Activated naive CD8-positive, alpha-beta T cell (primary cell): ENCODE results near the gene LIMS2.

ENCODE experiments used
- H3K27ac Mint-ChIP-seq: one replicate; pipeline ENCODE4 v1.8.0; 2021; ENCODE audit warnings: mixed read lengths
- H3K27me3 Mint-ChIP-seq: one replicate; pipeline ENCODE4 v1.8.0; 2021; ENCODE audit warnings: mixed read lengths
- H3K36me3 Mint-ChIP-seq: one replicate; pipeline ENCODE4 v1.8.0; 2021; ENCODE audit warnings: mixed read lengths
- H3K4me1 Mint-ChIP-seq: one replicate; pipeline ENCODE4 v1.8.0; 2021; ENCODE audit warnings: low read depth, mixed read lengths
- H3K4me3 Mint-ChIP-seq: one replicate; pipeline ENCODE4 v1.8.0; 2021; ENCODE audit warnings: mild to moderate bottlenecking, mixed read lengths
- H3K9me3 Mint-ChIP-seq: one replicate; pipeline ENCODE4 v1.8.0; 2021; ENCODE audit warnings: low read depth, mixed read lengths

The LIMS2 gene

DNA sequence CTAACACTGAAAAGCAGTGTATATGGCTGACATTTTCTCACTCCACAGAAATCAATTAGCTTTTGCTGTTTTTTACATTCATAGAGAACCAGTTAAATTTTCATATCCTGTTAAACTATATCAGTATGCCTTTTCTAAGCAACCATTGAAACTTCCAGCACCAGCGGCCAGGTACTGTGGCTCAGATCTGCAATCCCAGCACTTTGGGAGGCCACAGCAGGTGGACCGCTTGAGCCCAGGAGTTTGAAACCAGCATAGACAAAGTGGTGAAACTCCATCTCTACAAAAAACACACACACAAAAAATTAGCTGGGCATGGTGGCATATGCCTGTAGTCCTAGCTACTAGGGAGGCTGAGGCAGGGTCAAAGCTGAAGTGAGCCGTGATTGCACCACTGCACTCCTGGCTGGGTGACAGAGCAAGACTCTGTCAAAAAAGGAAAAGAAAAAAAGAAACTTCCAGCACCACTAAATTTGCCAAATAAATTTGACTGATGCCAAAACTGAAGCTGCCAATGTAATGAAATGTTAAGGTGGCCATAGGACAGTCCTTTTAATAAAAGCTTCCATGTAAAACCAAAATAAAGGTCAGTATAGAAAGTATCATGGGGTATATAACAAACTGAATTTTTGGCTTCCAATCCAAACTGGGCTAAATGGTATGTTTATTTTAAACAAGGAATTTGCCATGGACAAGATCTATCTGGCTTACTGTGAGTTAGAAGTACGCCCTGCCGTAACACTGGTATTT, 29.5 kb upstream of the LIMS2 start:
- Mint-ChIP-seq H3K9me3 (no peaks in the 10 kb centered on the region), H3K27ac (peak overlapping the region; percentile 46), H3K36me3 (peaks cover 17% of the 10 kb centered on the region), H3K27me3 (no peaks in the 10 kb centered on the region), H3K4me3 (peak overlapping the region; percentile 66), H3K4me1 (peaks cover 44% of the 10 kb centered on the region)

DNA sequence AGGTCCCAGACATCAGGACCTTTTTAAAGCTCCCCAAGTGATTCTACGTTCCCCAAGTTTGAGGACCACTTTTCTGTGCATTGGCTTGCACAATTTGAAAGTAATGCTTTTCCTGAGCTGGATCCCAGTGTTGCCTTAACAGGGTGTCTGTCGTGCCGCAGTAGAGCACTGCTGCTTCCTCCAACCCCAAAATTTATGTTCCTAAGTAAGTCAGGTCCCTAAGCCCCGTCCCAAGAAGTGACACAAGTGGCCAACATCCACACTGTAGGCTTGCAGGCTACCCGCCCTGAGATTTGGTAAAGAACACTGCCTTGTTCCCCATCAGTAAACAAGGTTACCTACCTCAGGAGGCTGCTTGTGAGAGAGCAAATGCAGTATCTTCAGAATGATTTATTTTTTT, 28.0 kb upstream of the LIMS2 start:
- H3K36me3 Mint-ChIP-seq, result peaks cover 14% of the 10 kb centered on the region
- H3K4me1 Mint-ChIP-seq, result peaks cover 44% of the 10 kb centered on the region

DNA sequence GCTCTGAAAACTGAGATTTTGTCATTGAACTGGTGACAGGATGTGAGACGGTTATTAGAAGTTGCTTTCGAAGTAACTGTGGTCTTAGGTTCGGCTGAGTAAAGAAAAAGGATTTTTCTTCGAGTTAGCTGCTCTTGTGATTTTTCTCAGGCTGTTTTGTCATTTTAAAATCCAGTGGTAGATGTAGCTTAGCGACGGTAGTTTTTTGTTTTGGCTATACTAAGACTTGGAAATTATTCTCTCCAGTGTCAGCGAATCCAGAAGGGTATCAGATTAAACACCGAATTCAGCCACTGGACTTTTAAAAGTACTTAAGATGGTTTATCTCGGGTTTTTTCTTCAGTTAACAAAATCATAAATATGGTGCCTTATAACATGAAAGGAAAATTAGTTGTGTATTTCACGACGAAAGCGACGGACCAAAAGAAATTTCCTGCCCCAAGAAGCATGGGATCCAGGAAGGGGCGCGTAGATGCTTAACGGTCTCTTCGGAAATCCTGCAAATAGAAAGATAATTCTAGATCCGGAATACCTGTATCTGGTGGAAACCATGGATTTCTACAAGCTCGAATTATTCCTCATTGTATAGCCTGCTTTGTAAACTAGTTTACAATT, 27.2 kb upstream of the LIMS2 start:
- peak overlapping the region; percentile 90 for H3K4me3 Mint-ChIP-seq
- H3K4me1 Mint-ChIP-seq, result peaks cover 44% of the 10 kb centered on the region
- peak overlapping the region; percentile 92 for H3K27ac Mint-ChIP-seq
- peaks cover 14% of the 10 kb centered on the region for H3K36me3 Mint-ChIP-seq
- H3K9me3 Mint-ChIP-seq, result no peaks in the 10 kb centered on the region
- H3K27me3 Mint-ChIP-seq, result no peaks in the 10 kb centered on the region

More for the DNA sequence above, 28.0 kb upstream of the LIMS2 start:
- H3K27me3 Mint-ChIP-seq, result no peaks in the 10 kb centered on the region
- H3K4me3 Mint-ChIP-seq, result peak overlapping the region; percentile 90
- peak overlapping the region; percentile 46 for H3K27ac Mint-ChIP-seq
- no peaks in the 10 kb centered on the region for H3K9me3 Mint-ChIP-seq

DNA sequence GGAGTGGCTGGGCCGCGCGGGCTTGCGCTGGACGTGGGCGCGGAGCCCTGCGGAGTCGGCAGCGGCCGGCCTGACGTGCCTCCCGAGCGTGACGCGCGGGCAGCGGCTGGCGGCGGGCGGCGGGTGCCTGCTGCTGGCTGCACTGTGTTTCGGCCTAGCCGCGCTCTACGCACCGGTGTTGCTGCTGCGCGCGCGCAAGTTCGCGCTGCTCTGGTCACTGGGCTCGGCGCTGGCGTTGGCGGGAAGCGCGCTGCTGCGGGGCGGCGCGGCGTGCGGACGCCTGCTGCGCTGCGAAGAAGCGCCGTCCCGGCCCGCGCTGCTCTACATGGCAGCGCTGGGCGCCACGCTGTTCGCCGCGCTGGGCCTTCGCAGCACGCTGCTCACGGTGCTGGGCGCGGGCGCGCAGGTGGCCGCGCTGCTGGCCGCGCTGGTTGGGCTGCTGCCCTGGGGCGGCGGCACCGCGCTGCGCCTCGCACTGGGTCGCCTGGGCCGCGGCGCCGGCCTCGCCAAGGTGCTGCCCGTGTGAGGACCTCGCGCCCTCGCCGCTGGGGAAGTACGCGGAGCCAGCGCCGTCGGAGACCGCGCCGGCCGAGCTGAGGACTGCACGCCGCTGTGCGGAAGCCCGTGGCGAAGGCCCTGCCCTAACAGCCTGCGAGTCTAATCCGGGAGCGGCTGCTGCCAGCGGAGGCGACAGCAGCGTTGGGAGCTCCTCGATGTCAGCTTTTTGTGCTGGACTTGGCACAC, 26.5 kb upstream of the LIMS2 start:
- H3K27me3 Mint-ChIP-seq, result no peaks in the 10 kb centered on the region
- H3K4me3 Mint-ChIP-seq, result peak overlapping the region; percentile 93
- H3K36me3 Mint-ChIP-seq, result peaks cover 12% of the 10 kb centered on the region
- H3K27ac Mint-ChIP-seq, result peak overlapping the region; percentile 92
- no peaks in the 10 kb centered on the region for H3K9me3 Mint-ChIP-seq
- peaks cover 44% of the 10 kb centered on the region for H3K4me1 Mint-ChIP-seq

DNA sequence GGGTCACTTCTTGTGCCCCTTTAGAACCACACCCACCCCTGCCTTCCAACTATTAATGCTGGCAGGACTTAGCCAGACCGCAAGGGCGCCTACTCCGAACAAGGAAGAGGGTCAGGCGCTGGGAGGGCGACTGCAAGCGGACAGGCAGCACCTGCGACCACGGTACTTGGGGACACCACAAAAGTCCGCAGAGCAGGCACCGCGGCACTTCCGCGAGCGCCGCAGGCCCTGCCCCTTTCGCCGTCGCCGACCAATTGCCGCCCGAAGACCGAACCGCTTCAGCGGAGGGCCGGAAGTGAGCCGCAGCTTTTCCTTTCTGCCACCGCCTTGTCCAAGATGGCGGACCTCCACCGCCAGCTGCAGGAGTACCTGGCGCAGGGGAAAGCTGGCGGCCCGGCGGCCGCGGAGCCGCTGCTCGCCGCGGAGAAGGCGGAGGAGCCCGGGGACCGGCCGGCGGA, 25.9 kb upstream of the LIMS2 start, which contains the start of gene SFT2D3:
SFT2D3 (plus strand) TSS at position 305 of the 458 bp plus-strand sequence; CDS start at position 337, 32 bp downstream.
- Mint-ChIP-seq H3K4me1 (peaks cover 44% of the 10 kb centered on the region), H3K36me3 (peaks cover 12% of the 10 kb centered on the region), H3K27me3 (no peaks in the 10 kb centered on the region), H3K9me3 (no peaks in the 10 kb centered on the region), H3K27ac (peak within 1 kb of the TSS; percentile 97), H3K4me3 (peak within 1 kb of the TSS; percentile 93)

DNA sequence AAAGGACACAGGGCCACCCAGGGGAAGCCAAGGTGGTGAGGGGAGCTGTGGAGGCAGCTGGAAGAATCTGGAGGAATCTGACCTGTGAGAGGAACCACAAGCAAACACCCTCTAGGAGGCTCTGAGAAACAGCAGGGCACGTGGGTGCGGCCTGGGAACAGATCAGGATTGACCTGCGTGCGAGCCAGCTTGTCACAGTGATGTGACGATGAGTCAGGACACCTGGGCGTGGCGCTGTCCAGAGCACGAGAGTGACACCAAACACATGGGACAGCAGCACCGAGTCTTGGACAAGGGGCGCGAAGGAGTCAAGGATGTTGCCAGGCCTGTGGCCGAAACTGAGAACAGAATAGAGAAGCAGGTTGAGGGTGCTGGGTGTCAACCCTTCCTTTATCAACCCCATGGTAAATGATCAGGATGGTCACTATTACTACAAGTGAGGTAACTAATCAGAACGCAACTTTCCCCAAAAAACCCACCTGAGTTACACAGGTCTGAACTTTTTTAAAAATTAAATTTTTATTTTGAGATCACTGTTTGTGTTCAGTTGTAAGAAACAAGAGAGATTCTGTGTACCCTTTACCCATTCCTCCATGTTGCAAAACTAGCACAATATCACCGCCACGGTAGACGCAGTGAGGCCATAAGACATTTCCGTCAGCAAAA, 25.3 kb upstream of the LIMS2 start:
- peak overlapping the region; percentile 97 for H3K27ac Mint-ChIP-seq
- H3K27me3 Mint-ChIP-seq, result no peaks in the 10 kb centered on the region
- no peaks in the 10 kb centered on the region for H3K9me3 Mint-ChIP-seq
- peak overlapping the region; percentile 93 for H3K4me3 Mint-ChIP-seq
- H3K4me1 Mint-ChIP-seq, result peaks cover 44% of the 10 kb centered on the region
- peaks cover 12% of the 10 kb centered on the region for H3K36me3 Mint-ChIP-seq

DNA sequence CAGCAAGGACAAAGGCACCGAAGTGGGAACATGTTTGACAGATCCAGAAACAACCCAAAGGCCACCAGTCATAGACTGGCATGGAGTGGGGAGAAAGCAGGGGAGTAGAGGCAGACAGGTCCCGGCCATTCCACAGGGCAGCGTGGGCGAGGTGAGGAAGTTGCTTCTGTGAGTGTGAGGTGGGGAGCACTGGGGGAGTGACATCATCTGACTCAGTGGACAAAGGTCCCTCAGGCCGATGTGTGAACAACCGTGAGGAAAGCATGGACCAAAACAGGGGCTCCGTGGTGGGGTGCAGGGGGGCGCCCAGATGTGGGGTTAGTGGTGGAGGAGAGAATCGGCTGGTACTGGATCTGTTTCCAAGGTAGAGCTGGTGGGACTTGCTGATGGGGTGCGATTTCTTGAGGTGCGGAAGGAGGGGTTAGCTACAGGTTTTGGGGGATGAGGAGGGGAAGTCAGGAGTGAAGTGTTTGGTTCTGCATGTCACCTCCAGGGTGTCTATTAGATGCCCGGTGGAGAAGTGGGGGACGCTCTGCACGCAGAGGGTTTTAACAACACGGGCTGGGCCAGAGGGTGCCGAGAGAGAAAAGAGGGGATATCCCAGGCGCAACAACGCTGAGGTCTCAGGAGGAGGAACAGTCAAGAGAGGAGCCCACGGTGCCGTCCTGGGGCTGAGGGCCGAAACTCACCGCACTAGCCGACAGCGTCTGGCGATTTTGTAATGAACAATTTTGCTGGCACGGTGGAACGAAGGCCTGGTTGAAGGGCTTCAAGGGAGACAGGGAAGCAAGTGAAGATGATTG, 23.4 kb upstream of the LIMS2 start:
- peaks cover 10% of the 10 kb centered on the region for H3K36me3 Mint-ChIP-seq
- peaks cover 27% of the 10 kb centered on the region for H3K4me1 Mint-ChIP-seq
- no peaks in the 10 kb centered on the region for H3K27me3 Mint-ChIP-seq
- H3K27ac Mint-ChIP-seq, result peak overlapping the region; percentile 36
- no peak overlapping the region for H3K4me3 Mint-ChIP-seq
- H3K9me3 Mint-ChIP-seq, result no peaks in the 10 kb centered on the region

DNA sequence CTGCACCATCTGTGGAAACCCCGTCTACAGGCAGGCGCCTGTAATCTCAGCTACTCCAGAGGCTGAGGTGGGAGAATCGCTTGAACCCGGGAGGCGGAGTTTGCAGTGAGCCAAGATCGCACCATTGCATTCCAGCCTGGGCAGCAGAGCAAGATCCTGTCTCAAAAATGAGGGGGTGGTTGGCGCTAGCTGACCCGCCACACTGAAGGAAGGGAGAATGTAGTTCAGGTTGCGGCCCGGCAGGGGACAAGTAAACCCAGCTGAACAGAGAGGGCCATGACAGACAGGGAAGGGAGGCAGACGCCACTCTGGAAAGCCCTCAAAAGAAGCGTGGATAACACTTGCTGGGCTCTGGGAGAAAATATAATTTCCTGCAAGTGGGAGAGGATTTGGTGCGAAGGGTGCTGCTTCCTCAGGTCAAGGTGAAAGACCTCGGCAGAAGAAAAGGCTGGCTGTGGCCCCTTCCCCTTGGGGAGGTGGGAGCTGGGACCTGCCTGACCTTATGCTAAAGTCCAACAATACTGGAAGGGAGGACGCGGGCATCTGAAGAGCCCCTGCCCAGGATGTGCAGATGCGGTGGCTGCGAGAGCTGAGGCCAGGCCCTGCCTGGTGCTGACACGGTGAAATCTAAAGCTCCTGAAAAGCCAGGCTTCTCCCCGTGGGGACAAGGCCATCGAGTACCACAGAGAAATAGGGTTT, 22.3 kb upstream of the LIMS2 start:
- Mint-ChIP-seq H3K36me3 (peaks cover 10% of the 10 kb centered on the region), H3K27ac (no peak overlapping the region), H3K4me1 (peaks cover 18% of the 10 kb centered on the region), H3K4me3 (no peak overlapping the region), H3K9me3 (no peaks in the 10 kb centered on the region), H3K27me3 (no peaks in the 10 kb centered on the region)

DNA sequence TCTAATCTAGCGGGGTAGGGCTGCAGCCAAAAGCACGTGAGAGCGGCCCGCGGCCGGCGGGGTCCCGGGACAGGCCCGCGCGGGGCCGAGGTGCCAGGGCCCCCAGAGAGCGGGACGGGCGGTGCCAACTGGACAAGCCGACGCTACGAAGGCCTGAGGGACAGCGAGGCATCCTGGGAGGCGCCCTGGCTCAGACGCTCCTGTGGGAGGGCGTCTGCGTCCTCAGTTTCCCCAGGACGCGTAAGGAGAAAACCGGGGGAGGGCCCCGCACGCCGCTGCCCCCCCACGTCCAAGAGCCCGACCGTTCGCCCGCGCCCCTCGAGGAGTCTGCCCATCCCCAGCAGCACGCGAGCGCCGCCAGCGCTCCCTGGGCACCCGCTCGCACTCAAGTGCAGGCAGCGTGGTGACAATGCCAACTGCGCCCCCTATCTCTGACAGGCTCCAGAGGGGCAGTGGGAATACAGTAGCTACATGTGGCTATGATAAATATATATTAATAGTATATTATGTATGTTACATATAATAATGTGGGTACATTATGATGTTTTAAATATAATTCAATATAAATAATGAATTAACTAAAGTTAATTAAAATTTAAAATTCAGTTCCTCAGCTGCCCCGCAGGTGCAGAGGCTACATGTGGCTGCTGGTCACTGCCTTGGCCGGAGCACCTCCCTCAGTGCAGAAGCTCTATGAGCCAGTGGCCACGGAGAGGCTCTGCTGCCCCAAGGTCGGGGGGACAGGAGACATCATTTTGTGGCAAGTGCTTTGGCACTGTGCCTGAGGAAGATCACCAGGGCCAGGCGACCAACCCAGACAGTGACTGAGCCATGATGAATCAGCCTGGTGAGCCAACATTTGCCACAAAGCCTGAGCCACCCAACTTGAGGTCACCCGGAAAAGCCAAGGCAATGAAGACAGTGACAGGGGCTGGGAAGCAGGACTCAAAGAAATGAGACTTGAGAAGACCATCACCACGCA, 20.5 kb upstream of the LIMS2 start:
- peaks cover 7% of the 10 kb centered on the region for H3K4me1 Mint-ChIP-seq
- peaks cover 9% of the 10 kb centered on the region for H3K9me3 Mint-ChIP-seq
- H3K27ac Mint-ChIP-seq, result no peak overlapping the region
- peaks cover 11% of the 10 kb centered on the region for H3K36me3 Mint-ChIP-seq
- no peak overlapping the region for H3K4me3 Mint-ChIP-seq
- H3K27me3 Mint-ChIP-seq, result no peaks in the 10 kb centered on the region

DNA sequence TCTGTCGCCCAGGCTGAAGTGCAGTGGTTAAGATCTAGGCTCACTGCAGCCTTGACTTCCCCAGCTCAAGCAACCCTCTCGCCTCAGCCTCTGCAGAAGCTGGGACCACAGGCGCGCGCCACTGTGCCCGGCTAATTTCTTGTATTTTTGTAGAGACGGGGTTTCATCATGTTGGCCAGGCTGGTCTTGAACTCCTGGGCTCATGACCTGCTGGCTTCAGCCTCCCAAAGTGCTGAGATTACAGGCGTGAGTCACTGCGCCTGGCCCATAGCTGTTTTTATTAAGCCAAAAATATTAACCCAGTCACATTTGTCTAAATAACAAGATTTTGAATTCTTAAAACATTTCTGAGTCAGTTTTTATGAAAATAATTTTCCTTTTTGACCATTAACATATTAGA, 19.7 kb upstream of the LIMS2 start:
- H3K27me3 Mint-ChIP-seq, result no peaks in the 10 kb centered on the region
- H3K36me3 Mint-ChIP-seq, result peaks cover 11% of the 10 kb centered on the region
- H3K9me3 Mint-ChIP-seq, result peaks cover 9% of the 10 kb centered on the region
- no peak overlapping the region for H3K27ac Mint-ChIP-seq
- no peaks in the 10 kb centered on the region for H3K4me1 Mint-ChIP-seq
- H3K4me3 Mint-ChIP-seq, result no peak overlapping the region

DNA sequence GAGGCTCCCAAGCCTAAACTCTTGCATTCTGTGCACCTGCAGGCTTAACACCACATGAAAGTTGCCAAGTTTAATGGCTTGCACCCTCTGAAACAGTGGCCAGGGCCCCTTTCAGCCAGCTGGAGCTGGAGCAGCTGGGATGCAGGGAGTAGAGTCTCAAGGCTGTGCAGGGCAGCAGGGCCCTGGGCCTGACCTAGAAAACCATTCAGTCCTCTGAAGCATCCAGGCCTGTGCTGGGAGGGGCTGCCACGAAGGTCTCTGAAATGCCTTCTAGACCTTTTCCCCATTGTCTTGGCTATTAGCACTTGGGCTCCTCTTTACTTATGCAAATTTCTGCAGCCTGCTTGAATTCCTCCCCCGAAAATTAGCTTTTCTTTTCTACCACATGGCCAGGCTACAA, 15.4 kb upstream of the LIMS2 start:
- Mint-ChIP-seq H3K27ac (no peak overlapping the region), H3K27me3 (peaks cover 1% of the 10 kb centered on the region), H3K4me1 (no peaks in the 10 kb centered on the region), H3K4me3 (no peak overlapping the region), H3K9me3 (peaks cover 13% of the 10 kb centered on the region), H3K36me3 (peaks cover 10% of the 10 kb centered on the region)

DNA sequence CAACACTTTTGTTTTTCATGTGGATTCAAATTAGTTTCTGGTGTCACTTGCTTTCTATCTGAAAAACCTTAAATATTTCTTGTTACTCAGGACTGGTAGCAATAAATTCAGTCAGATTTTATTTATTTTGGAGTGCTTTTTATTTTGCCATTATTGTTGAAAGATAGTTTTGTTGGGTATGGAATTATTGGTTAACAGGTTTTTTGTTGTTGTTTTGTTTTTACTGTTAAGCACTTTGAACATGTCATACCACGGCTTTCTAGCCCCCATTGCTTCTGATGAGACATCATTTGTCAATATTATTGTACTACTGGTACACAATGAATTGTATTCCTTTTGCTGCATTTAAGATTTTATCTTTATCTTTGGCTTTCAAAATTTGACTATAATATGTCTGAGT, 13.1 kb upstream of the LIMS2 start:
- H3K4me3 Mint-ChIP-seq, result no peak overlapping the region
- no peaks in the 10 kb centered on the region for H3K4me1 Mint-ChIP-seq
- peaks cover 1% of the 10 kb centered on the region for H3K27me3 Mint-ChIP-seq
- peaks cover 13% of the 10 kb centered on the region for H3K9me3 Mint-ChIP-seq
- H3K36me3 Mint-ChIP-seq, result peaks cover 10% of the 10 kb centered on the region
- no peak overlapping the region for H3K27ac Mint-ChIP-seq
